Heart left ventricle (tissue), 16 donors: ENCODE data around the gene DGKA. TPM values are rescaled to one million over a fixed set of nuclear protein-coding genes. Genes with fewer than 3 reads are reported as not detected.

Experiments
- ATAC-seq, 4 donors: fragments of 200-7000 bp; cut with Tn5 transposase; one replicate each; pipeline ENCODE4 v1.9.1; 2020 to 2022; ENCODE audit warnings: moderate library complexity in 4 of 4, mild to moderate bottlenecking in 3 of 4, moderate number of reproducible peaks in 1 of 4
- DNase-seq, 5 donors: peaks; one replicate each; pipeline ENCODE4 v3.0.0-alpha.2; 2020
- H3K27ac ChIP-seq, 12 donors: fragments of 200-600 bp; sonication (generic) in 4 of 12; one replicate each; pipeline versions ENCODE4 v1.5.0 to v1.8.0; 2016 to 2022; ENCODE audit warnings: mild to moderate bottlenecking in 2 of 12
- H3K27me3 ChIP-seq, 9 donors: fragments of 200-600 bp; sonication (generic) in 2 of 9; one replicate each; pipeline versions ENCODE4 v1.5.1 to v1.8.0; 2016 to 2022; ENCODE audit warnings: mild to moderate bottlenecking in 3 of 9
- H3K36me3 ChIP-seq, 9 donors: fragments of 200-600 bp; sonication (generic) in 2 of 9; one replicate each; pipeline versions ENCODE4 v1.5.0 to v1.8.0; 2018 to 2022; ENCODE audit warnings: mild to moderate bottlenecking in 2 of 9
- H3K4me1 ChIP-seq, 12 donors: fragments of 200-600 bp; sonication (generic) in 4 of 12; one replicate each; pipeline versions ENCODE4 v1.5.0 to v1.8.0; 2016 to 2022; ENCODE audit warnings: mild to moderate bottlenecking in 3 of 12
- H3K4me3 ChIP-seq, 12 donors: fragments of 200-600 bp; sonication (generic) in 4 of 12; one replicate each; pipeline versions ENCODE4 v1.5.0 to v1.8.0; 2017 to 2022; ENCODE audit warnings: mild to moderate bottlenecking in 9 of 12, moderate library complexity in 4 of 12
- H3K9me3 ChIP-seq, 12 donors: fragments of 200-600 bp; sonication (generic) in 4 of 12; one replicate each; pipeline versions ENCODE4 v1.5.0 to v1.8.0; 2016 to 2022; ENCODE audit warnings: mild to moderate bottlenecking in 1 of 12
- CTCF ChIP-seq, 12 donors: fragments of 200-600 bp; sonication (generic) in 4 of 12; IDR thresholded peaks; one replicate each; pipeline versions ENCODE4 v1.5.0 to v1.8.0; 2018 to 2022; ENCODE audit warnings: antibody characterized with exemption in 12 of 12, mild to moderate bottlenecking in 5 of 12
- POLR2A ChIP-seq, 2 donors: fragments of 450-650 bp; IDR thresholded peaks; one replicate each; pipeline ENCODE4 v1.6.1; 2017; ENCODE audit warnings: antibody characterized with exemption in 2 of 2, mild to moderate bottlenecking in 2 of 2, moderate library complexity in 2 of 2
- WGBS, 4 donors: extraction: QIAGEN DNeasy Blood & Tissue Kit in 2 of 4; methylation state at CpG; one replicate each; pipeline versions ENCODE4 v1.1.5 to v1.1.7; 2013 to 2018; 5-methylcytosine and 5-hydroxymethylcytosine counted together
- intact Hi-C, 10 donors: fragments of 100-400 bp; cut with DNase I; formaldehyde crosslinking; loops; one replicate each; pipeline versions ENCODE4 v1.11.1 to v1.14.2; 2022
- polyA plus RNA-seq, 2 donors: library from polyadenylated mRNA; stranded (reverse); fragments of 200-250 nt; gene quantifications; one replicate each; pipeline ENCODE4 v1.2.3, GENCODE V29; 2013
- total RNA-seq, 9 donors: library from RNA; depleted of rRNA in 2 of 9; stranded (reverse); fragments of >200 nt in 2 of 9; fragmentation: NEBNext Ultra II Directional in 3 of 9; extraction: Animal tissue kit (Norgen Biotek cat#: 25700) in 3 of 9; gene quantifications; one replicate each; pipeline versions ENCODE4 v1.1.0 to v1.2.4, GENCODE V29; 2016 to 2023
- donor health status: ischemic (EF 13 %, LVEDD 7.1; RV severe dilation, severe dysfunction).
- donor health status: healthy with polysubstance abuse.
- donor health status: DM: no; HTN: yes; CAD: no.
- donor health status: DM: no; HTN: no; CAD: no.
- donor health status: ischemic (EF 25% LVEDD 6.9; RV normal size, moderate dysfunction).
- donor health status: ischemic (EF 25% LVEDD 5.7; RV mildly dilated, moderate dysfunction).
- donor health status: healthy.
- donor health status: DM: yes; HTN: yes; CAD: no.
- donor health status: ischemic (EF 35%, LVEDD 5.7; RV mildly dilated, moderate dysfunction).
- donor health status: nonischemic (EF 11% LVEDD 7.7; RV severe dilation, severe dysfunction).
- donor health status: DM: yes; HTN: yes; CAD: no.
- donor health status: PGD.
- donor health status: ischemic (EF 29% LVEDD 5.4; RV normal size, mild dysfunction).
- donor health status: nonischemic (EF 23%, LVEDD 6.1; RV moderate dilation, normal function).

DGKA gene
- total and polyA plus RNA-seq, 11 donors: 5.3 to 27.8 (median 7.8) TPM

- H3K4me3 ChIP-seq: no peak overlapping the region
- WGBS, 4 donors: 78 to 91% (median 85%) methylated on average over 6 of the region's 6 CpGs
- no peaks in the 10 kb centered on the region for H3K9me3 ChIP-seq
- ATAC-seq (no peak), DNase-seq (no peak)
- TF ChIP-seq CTCF (IDR thresholded peaks at IDR 0.05): no peak
- no peak overlapping the region for H3K27ac ChIP-seq
- peaks cover 0 to 36% (median 7%) of the 10 kb centered on the region in 9 donors for H3K36me3 ChIP-seq
- H3K27me3 ChIP-seq: no peaks in the 10 kb centered on the region
- no peaks in the 10 kb centered on the region for H3K4me1 ChIP-seq
- intact Hi-C loops: no loop called here
Observed at GRCh38 chr12:55955800-55956508, 25.0 kb downstream of the DGKA start.

GRCh38 chr12:55957106-55957859 lies 26.3 kb downstream of the DGKA start:
- TF ChIP-seq CTCF (IDR thresholded peaks at IDR 0.05): no peak
- no peak for TF ChIP-seq POLR2A (IDR thresholded peaks at IDR 0.05)
- ATAC-seq (no peak), DNase-seq (no peak)
- H3K4me3 ChIP-seq: no peak overlapping the region
- no peaks in the 10 kb centered on the region for H3K9me3 ChIP-seq
- WGBS, 4 donors: 75 to 98% (median 92%) methylated on average over 5 of the region's 5 CpGs
- no peak overlapping the region for H3K27ac ChIP-seq
- no peaks in the 10 kb centered on the region for H3K4me1 ChIP-seq
- intact Hi-C loops: no loop called here
- H3K27me3 ChIP-seq: no peaks in the 10 kb centered on the region
- peaks cover 0 to 22% (median 3%) of the 10 kb centered on the region in 9 donors for H3K36me3 ChIP-seq

GRCh38 chr12:55963760-55964159 lies 32.8 kb downstream of the DGKA start:
- WGBS, 4 donors: 68 to 81% (median 74%) methylated on average over 2 of the region's 2 CpGs
- DNase-seq: no peak
- Histone ChIP-seq H3K27me3 (no peaks in the 10 kb centered on the region), H3K27ac (no peak overlapping the region), H3K9me3 (no peaks in the 10 kb centered on the region), H3K36me3 (peaks cover 0 to 3% (median 0%) of the 10 kb centered on the region in 9 donors), H3K4me3 (no peak overlapping the region), H3K4me1 (peaks cover 0 to 22% (median 14%) of the 10 kb centered on the region in 12 donors)
- intact Hi-C loops: no loop called here
- TF ChIP-seq CTCF (IDR thresholded peaks at IDR 0.05) (no peak), POLR2A (IDR thresholded peaks at IDR 0.05) (no peak)
- no peak for ATAC-seq

GRCh38 chr12:55965240-55965639 lies 34.3 kb downstream of the DGKA start:
- Histone ChIP-seq H3K9me3 (no peaks in the 10 kb centered on the region), H3K4me1 (peaks cover 0 to 25% (median 14%) of the 10 kb centered on the region in 12 donors), H3K36me3 (peaks cover 0 to 5% (median 0%) of the 10 kb centered on the region in 9 donors), H3K4me3 (no peak overlapping the region), H3K27me3 (no peaks in the 10 kb centered on the region), H3K27ac (no peak overlapping the region)
- 57 to 71% (median 67%) methylated on average over 5 of the region's 5 CpGs for WGBS, 4 donors
- intact Hi-C loops: loop anchor here in 2 of 10 donors (5.0 kb wide), 1 partner anchor 33 kb away; the partner anchor contains the start of gene DGKA (in 2 of the 2)
- DNase-seq: no peak
- TF ChIP-seq POLR2A (IDR thresholded peaks at IDR 0.05): no peak
- TF ChIP-seq CTCF (IDR thresholded peaks at IDR 0.05): no peak
- ATAC-seq: no peak
